Lower lobe of right lung (tissue), 2 donors: ENCODE measurements around the gene STT3B. TPM values are rescaled to one million over a fixed set of nuclear protein-coding genes. Genes with fewer than 3 reads are reported as not detected.

Experiments used
- ATAC-seq, 2 donors: fragments of 200-7000 bp; cut with Tn5 transposase; one replicate each; pipeline ENCODE4 v1.9.1; 2020 to 2022; ENCODE audit warnings: mild to moderate bottlenecking in 2 of 2, moderate library complexity in 2 of 2
- DNase-seq: peaks from one replicate; pipeline ENCODE4 v3.0.0-alpha.2; 2020
- H3K27ac ChIP-seq: fragments of 200-600 bp; one replicate; pipeline ENCODE4 v1.8.0; 2022
- H3K27me3 ChIP-seq: fragments of 200-600 bp; one replicate; pipeline ENCODE4 v1.8.0; 2022; ENCODE audit warnings: low read depth
- H3K36me3 ChIP-seq: fragments of 200-600 bp; one replicate; pipeline ENCODE4 v1.8.0; 2022; ENCODE audit warnings: mild to moderate bottlenecking
- H3K4me1 ChIP-seq: fragments of 200-600 bp; one replicate; pipeline ENCODE4 v1.8.0; 2022
- H3K4me3 ChIP-seq: fragments of 200-600 bp; one replicate; pipeline ENCODE4 v1.8.0; 2022; ENCODE audit warnings: mild to moderate bottlenecking
- H3K9me3 ChIP-seq: fragments of 200-600 bp; one replicate; pipeline ENCODE4 v1.8.0; 2022
- intact Hi-C: fragments of 100-400 bp; cut with DNase I; formaldehyde crosslinking; loops from one replicate; pipeline ENCODE4 v1.11.0; 2022
- total RNA-seq: library from RNA; stranded (reverse); fragmentation: NEBNext Ultra II Directional; extraction: Animal tissue kit (Norgen Biotek cat#: 25700); gene quantifications from one replicate; pipeline ENCODE4 v1.2.1, GENCODE V29; 2021
- TF ChIP-seq, protein P1 (sequence below): fragments of 200-600 bp; IDR thresholded peaks from one replicate; pipeline ENCODE4 v1.8.0; 2022; ENCODE audit warnings: antibody characterized with exemption, mild to moderate bottlenecking
- donor health status: DM: no; HTN: yes; CAD: no; lungs with severe emphysema.

STT3B gene
- total RNA-seq, 1 donor from 2014 or later: 106 TPM

DNA sequence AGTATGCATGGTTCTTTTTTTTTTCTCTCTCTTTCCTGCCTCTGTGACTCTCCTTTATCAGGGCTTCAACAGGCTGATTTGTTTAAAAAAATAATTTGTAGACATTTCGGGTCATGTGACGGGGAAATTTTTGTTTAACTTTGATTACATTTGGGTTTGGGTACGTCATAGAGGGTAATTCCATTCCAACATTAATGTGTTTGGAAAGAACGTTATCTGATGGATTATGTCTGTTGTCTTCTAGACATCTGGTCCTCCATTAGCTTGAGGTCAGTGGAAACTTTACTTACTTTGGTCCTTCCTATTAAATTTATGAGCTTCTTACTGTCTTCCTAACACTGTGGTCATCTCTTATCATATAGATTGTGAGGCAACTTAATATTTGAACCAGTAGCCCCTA, 80.9 kb downstream of the STT3B start:
- TF ChIP-seq, protein P1, sequence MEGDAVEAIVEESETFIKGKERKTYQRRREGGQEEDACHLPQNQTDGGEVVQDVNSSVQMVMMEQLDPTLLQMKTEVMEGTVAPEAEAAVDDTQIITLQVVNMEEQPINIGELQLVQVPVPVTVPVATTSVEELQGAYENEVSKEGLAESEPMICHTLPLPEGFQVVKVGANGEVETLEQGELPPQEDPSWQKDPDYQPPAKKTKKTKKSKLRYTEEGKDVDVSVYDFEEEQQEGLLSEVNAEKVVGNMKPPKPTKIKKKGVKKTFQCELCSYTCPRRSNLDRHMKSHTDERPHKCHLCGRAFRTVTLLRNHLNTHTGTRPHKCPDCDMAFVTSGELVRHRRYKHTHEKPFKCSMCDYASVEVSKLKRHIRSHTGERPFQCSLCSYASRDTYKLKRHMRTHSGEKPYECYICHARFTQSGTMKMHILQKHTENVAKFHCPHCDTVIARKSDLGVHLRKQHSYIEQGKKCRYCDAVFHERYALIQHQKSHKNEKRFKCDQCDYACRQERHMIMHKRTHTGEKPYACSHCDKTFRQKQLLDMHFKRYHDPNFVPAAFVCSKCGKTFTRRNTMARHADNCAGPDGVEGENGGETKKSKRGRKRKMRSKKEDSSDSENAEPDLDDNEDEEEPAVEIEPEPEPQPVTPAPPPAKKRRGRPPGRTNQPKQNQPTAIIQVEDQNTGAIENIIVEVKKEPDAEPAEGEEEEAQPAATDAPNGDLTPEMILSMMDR: no peak
- no peak for DNase-seq

DNA sequence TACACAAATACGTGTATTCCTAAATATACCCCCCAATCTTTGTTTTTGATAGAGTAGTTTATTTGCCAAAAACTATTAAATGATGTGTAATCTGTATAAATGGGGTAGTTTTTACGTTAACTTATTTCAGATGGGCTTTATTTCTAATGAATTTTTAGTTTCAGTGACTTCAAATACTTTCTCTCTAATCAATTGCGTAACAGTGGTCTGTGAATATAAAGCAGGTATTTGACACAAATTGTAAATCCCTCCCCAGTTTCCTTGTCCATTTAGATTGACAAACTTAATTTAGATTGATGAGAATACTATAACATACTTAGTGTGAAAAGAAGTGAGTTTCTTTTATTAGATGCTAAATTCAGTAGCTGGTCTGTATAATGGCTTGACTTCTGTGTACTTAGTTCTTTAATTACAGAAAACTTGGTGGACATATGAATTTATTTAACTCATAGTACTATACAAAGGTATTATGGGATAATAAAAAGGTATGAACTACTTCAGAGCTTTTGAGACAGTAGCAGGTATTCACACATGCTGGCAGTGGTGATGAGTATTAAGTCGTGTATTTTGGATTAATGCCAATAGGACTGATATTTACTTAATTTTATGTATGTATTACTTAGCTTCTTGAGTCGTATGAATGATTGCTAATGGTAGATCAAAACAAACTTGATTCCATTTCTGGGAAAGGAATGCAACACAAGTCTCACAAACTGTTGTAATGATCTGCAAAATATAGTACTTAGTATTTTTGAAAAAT, 81.6 kb downstream of the STT3B start:
- no peak for ATAC-seq
- Histone ChIP-seq H3K4me1 (peaks cover 20% of the 10 kb centered on the region), H3K27ac (no peak overlapping the region), H3K9me3 (no peaks in the 10 kb centered on the region), H3K36me3 (peaks cover 18% of the 10 kb centered on the region), H3K27me3 (no peaks in the 10 kb centered on the region), H3K4me3 (no peak overlapping the region)
- DNase-seq: no peak
- TF ChIP-seq, protein P1: no peak
- intact Hi-C loops: loop anchor here (5.0 kb wide), 1 partner anchor 153 kb away; no protein-coding TSS in a partner anchor

More for the DNA sequence above, 80.9 kb downstream of the STT3B start:
- Histone ChIP-seq H3K36me3 (peaks cover 11% of the 10 kb centered on the region), H3K9me3 (no peaks in the 10 kb centered on the region), H3K4me3 (no peak overlapping the region), H3K4me1 (peaks cover 20% of the 10 kb centered on the region), H3K27ac (no peak overlapping the region), H3K27me3 (no peaks in the 10 kb centered on the region)
- no peak for ATAC-seq
- intact Hi-C loops: loop anchor here (5.0 kb wide), 1 partner anchor 154 kb away; no protein-coding TSS in a partner anchor

DNA sequence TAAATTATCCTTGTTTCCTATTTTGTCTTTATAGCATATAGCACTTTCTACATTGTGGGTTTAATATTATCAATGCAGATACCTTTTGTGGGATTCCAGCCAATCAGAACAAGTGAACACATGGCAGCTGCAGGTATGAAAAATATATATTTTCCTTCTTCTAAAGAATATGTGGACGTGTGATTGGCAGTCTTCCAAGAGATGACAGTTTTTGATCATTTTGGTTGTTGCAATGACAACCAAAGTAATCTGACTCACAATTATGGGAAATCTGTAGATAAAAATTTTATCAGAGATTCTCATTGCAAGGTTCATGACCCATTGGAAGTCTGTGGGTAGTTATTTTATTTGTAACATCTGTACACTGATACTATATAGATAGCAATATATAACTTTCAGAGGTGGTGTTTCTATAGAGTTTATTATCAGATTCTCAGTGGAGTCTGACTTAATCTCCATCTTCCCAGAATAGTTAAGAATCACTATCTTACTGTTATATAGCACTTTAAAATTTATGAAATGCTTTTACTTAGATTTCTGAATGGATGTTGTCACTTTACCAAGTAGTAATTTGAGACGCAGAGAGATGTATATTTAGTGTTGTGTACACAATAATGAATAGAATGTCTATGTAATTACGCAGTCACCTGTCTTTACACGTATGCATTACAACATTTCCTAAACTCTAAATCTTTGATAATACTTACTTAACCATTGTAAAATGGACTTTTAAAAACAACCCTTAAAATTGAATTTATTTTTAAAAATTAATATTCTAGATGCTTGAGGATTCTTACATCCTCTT, 82.5 kb downstream of the STT3B start:
- TF ChIP-seq, protein P1: no peak
- ATAC-seq: no peak
- Histone ChIP-seq H3K9me3 (no peaks in the 10 kb centered on the region), H3K4me3 (no peak overlapping the region), H3K27me3 (no peaks in the 10 kb centered on the region), H3K4me1 (peaks cover 20% of the 10 kb centered on the region), H3K36me3 (peaks cover 27% of the 10 kb centered on the region), H3K27ac (no peak overlapping the region)
- no peak for DNase-seq
- intact Hi-C loops: no loop called here

DNA sequence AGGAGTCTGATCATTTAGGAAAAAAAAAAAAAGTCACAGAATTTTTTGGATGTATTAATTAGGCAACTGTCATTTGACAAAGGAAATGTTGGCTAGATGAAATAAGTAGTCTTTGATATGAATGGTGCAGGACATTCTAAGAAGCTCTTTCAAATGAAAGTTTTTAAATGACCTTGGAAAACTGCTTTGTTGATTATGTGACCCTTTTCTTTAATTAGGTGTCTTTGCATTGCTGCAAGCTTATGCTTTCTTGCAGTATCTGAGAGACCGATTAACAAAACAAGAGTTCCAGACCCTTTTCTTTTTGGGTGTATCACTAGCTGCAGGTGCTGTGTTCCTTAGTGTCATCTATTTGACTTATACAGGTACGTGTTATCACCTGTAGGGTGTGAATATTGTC, 84.0 kb downstream of the STT3B start:
- ATAC-seq (no peak), DNase-seq (no peak)
- Histone ChIP-seq H3K27me3 (no peaks in the 10 kb centered on the region), H3K4me3 (no peak overlapping the region), H3K36me3 (peaks cover 40% of the 10 kb centered on the region), H3K4me1 (peaks cover 15% of the 10 kb centered on the region), H3K27ac (no peak overlapping the region), H3K9me3 (no peaks in the 10 kb centered on the region)
- intact Hi-C loops: no loop called here
- TF ChIP-seq, protein P1: no peak

DNA sequence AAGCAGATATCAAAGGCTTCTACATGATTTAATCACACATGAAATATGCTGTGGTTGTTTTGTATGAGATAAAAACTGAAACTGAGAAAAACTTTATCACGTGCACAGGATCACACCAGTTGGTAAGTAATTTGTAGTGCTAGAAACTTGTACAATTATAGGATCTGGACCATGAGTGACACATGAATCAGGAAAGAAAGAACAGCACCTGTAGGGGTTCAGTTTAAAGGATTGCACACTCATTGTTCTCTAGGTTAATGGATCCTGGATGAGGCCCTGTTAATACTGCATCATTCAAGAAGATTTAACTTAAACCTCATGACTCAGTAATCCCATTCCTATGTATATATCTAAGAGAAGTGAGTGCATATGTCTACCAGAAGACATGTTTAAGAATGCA, 87.9 kb downstream of the STT3B start:
- Histone ChIP-seq H3K27ac (no peak overlapping the region), H3K4me1 (peaks cover 7% of the 10 kb centered on the region), H3K36me3 (peaks cover 68% of the 10 kb centered on the region), H3K27me3 (no peaks in the 10 kb centered on the region), H3K4me3 (no peak overlapping the region), H3K9me3 (no peaks in the 10 kb centered on the region)
- DNase-seq (no peak), ATAC-seq (no peak)
- intact Hi-C loops: no loop called here
- TF ChIP-seq, protein P1: no peak
